Measurements from ENCODE around the gene PTEN.
"Not testable (repeated sequence)": the region's sequence is repeated elsewhere in the genome, so short reads cannot be mapped to it uniquely, and the experiment has no call there.

PTEN gene

GRCh38 chr10:87846023-87846422 lies 17.4 kb upstream of the PTEN start:
- no peak for DNase-seq

DNA sequence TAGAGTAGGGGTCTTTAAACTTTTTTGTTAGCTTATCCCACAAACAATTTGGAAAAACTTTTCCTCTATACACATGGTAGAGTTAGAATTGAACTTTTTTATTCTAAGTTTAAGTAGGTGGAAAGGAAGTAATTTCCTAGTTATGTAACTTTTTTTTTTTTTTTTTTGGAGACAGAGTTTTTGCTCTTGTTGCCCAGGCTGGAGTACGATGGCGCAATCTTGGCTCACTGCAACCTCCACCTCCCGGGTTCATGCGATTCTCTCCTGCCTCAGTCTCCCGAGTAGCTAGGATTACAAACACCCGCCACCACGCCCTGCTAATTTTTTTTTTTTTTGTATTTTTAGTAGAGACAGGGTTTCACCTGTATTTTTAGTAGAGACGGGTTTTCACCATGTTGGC lies 16.7 kb upstream of the PTEN start:
- not testable (repeated sequence) for DNase-seq

DNA sequence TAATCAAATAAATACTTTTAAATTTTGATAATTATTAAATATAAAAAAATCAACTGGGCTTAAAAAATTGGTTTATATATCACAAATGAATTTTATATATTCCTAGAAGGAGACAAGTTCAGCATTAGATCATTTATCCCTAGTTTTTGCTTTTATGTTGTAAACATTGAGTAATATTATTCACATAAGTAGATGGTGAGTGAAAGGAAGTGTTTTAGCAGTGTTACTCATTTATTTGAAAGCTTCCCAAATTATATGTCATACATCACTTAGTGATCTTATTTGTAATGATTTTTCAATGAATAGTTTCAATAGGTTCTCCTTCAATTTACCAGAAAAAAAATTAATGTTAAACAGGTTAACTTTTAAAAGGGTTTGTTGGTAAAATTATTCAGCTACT lies 15.9 kb upstream of the PTEN start:
- no peak for DNase-seq

- no peak for DNase-seq
Observed at GRCh38 chr10:87849001-87849400, 14.4 kb upstream of the PTEN start.

DNA sequence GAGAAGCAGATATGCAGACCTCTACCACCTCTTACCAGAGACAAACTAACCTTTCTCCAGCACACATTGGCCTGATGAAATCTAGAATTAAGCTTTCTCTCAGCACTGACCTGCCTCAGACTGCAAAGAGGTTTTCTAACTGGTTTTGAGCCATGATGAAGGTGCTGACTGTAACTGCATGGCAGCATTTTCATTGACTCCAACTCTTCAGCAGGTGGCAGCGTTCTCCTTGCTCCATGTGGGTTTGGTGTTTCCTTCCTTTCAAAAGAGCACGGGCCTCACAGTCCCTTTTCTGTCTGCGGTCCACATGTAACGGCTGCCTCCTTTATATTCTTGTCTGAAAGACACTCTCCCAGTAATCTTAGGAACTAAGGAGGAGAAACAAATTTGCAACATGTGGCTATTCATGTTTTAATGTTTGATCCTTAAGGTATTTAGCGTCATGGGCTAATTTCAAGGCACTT lies 12.7 kb upstream of the PTEN start:
- DNase-seq = peak; percentile 23

DNA sequence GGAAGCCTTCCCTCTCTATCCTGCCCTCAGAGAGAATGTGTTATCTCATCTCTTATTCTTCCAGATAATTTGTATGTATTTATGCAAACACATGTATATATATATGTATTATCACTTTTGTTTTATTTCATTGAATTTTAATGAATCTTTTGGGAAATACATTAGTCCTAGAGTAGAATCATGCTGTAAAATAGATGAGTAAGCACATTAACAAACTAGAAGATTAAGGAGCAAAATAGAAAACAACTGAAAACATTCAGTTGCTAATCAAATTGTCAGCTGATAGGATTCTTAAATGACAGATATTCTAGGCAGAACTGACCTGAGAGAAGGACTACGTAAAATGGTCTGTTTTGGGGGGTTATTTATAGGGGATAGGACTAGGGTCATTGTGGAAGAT lies 11.3 kb upstream of the PTEN start:
- no peak for DNase-seq

- not testable (repeated sequence) for DNase-seq
Observed at GRCh38 chr10:87855247-87855646, 8.2 kb upstream of the PTEN start.

GRCh38 chr10:87855665-87856064 lies 7.8 kb upstream of the PTEN start:
- DNase-seq = not testable (repeated sequence)

DNA sequence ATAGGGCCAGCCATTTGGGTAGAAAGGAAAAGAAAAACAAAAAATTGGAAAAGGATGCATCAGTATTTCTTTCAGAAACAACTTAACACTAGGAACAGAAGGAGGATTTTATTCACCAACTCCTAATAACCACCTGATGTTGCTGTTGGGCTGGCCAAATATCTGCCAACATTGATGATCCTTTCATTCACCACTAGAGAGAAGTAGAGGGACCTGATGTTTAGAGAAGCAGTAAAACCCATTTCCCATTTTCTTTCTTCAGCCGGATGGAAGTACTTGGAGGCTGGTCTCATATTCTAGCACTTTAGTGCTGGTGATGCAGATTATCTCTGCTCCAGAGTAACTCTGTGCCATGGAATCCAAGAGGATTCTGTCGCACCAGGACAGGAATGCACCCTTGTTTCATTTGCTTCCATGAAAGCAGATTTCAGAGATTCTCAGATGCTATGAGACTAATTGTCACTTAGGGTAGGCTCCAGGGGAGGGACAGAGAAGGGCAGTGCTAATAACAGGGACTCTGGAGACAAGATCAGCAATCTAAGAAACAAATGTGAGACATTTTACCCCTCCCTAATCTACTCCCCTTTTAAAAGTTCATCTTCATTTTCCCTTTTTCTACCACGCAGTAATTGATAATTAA lies 3.1 kb upstream of the PTEN start:
- DNase-seq = no peak

DNA sequence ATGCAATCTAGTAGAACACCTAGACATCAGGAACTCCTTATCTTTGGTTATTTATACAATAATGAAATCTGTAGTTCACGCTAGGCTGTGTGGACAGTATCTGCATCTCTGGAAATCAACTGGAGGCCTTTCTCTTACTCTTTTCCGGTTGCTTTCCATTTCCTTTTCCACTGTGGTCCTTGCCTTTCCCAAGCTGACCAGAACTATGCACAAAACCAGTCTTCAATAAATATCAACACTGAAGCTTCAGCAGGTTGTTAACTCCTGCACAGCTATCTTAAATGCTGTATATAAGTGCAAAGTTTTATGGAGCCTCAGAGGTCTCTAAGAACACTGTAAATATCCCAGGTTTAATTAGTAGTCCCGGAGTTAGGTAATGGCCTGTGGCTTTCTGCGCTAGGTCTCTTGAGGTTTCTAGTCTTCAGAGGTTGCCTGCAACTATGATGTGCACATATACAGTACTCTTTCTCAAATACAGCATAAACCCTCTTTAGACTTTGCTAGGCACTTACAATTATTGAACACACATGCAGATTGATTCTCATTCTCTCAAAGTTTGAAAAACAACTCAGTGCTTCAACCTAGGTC lies 2.5 kb upstream of the PTEN start:
- no peak for DNase-seq

GRCh38 chr10:87861566-87861952 lies 1.9 kb upstream of the PTEN start:
- DNase-seq = no peak

DNA sequence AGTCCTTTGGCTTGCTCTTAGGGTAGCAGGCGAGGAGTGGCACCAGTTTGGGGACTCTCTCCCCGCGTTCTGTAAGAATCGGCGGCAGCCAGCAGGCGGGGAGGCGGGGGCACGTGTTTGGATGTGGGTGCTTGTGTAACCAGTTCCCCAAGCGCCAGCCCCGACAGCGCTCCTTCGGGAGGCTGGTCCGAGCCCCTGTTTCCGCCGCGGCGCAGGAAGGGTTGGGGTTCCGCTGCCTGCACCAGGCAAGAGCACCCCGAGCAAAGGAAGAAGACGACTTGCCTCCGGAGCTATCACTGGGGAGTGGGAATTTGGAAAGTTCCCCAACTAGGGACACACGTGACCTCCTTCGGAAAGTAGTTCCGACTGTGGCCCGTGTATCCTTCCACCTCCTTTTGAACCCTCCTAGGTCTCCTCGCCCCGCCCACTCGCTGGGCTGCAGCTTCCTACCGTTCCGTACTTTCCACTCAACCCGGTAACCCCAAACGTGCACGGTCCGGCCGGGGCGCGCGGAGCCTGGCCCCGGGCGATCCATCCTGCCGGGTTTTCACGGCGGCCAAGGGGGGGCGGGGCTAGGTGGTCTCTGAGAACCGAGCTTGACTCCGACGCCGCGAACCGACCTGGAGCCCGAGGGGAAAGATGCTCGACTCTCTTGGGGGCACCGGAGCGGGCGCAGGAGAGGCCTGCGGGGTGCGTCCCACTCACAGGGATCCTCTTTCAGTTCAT lies 1.3 kb upstream of the PTEN start:
- peak; percentile 65 for DNase-seq

DNA sequence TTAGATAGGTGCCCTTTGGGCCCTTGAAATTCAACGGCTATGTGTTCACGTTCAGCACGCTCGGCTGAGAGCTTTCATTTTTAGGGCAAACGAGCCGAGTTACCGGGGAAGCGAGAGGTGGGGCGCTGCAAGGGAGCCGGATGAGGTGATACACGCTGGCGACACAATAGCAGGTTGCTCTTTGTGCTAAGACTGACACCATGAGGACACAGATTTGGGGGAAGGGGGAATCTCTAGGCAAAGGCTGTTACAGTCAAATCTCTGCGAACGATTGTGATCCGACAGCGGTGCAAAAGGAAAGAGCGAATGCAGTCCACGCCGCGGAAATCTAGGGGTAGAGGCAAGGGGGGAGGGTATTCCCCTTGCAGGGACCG lies 759 bp upstream of the PTEN start:
- DNase-seq = no peak

DNA sequence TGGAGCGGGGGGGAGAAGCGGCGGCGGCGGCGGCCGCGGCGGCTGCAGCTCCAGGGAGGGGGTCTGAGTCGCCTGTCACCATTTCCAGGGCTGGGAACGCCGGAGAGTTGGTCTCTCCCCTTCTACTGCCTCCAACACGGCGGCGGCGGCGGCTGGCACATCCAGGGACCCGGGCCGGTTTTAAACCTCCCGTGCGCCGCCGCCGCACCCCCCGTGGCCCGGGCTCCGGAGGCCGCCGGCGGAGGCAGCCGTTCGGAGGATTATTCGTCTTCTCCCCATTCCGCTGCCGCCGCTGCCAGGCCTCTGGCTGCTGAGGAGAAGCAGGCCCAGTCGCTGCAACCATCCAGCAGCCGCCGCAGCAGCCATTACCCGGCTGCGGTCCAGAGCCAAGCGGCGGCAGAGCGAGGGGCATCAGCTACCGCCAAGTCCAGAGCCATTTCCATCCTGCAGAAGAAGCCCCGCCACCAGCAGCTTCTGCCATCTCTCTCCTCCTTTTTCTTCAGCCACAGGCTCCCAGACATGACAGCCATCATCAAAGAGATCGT lies 598 bp downstream of the PTEN start:
- not testable (repeated sequence) for DNase-seq

GRCh38 chr10:87864496-87865059 lies 1.2 kb downstream of the PTEN start:
- no peak for DNase-seq

DNA sequence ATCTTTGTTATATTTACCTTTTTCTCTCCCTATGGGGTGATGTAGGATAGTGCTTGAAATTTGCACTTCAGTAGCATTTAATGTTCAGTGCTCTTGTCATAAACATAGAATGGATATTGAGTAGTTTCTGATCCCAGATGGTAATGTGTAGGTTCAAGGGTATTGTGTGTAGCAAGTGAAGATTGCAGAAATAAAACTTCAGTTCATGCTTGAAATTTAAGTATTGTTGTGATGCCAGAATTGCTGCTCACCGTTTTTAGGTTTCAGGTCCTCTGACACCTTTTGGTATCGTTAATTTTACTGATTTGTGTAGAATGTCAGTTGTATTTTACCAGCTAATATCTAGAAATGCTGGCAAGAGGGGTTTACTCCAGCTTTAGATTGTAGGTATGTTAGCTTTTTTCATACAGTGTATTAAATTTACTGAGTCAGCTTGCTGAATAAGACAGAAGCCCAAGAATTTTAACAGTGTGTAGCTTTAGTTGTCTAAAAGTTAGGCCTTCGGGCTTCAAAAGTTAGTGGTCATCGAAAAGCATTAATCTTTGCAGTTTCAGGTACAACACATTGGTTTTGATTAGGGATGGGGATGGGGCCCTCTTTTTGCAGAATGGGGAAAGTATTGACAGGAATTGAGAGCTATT lies 1.9 kb downstream of the PTEN start:
- no peak for DNase-seq

DNA sequence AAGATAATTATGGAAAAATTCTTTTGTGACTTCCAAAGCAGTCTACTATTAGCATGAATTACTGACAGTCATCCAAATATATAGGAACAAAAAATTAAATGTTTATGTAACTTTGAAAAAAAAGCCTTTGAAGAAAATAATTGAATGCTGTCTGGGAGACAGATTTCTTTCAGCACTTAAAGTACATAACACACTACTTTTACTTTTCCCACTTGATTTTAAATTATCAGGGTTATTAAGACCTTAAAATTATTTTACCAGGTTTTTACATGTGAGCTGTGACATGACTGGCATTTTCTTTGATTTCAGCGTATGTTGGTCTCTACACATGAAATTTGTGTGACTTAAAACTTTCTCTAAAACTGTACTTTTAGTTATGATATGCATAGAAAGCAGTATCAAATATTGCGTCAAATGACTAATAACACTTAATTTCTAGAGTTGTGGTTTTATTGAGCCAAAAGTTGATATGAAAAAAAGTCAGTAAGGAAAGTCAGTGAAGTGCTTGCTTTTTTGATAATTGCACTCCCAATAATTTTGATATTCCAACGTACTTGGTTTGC lies 3.1 kb downstream of the PTEN start:
- no peak for DNase-seq

GRCh38 chr10:87867453-87867852 lies 4.0 kb downstream of the PTEN start:
- no peak for DNase-seq

- no peak for DNase-seq
Observed at GRCh38 chr10:87868277-87868676, 4.9 kb downstream of the PTEN start.

DNA sequence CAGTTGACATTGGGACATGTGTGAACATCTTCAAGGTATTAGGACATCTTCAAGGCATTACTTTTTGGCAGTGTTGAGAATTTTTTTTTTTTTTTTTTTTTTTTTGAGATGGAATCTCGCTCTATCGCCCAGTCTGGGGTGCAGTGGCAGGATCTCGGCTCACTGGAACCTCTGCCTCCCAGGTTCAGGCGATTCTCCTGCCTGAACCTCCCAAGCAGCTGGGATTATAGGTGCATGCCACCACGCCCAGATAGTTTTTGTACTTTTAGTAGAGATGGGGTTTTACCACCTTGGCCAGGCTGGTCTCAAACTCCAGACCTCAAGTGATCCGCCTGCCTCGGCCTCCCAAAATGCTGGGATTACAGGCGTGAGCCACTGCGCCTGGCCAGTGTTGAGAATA lies 5.7 kb downstream of the PTEN start:
- not testable (repeated sequence) for DNase-seq

DNA sequence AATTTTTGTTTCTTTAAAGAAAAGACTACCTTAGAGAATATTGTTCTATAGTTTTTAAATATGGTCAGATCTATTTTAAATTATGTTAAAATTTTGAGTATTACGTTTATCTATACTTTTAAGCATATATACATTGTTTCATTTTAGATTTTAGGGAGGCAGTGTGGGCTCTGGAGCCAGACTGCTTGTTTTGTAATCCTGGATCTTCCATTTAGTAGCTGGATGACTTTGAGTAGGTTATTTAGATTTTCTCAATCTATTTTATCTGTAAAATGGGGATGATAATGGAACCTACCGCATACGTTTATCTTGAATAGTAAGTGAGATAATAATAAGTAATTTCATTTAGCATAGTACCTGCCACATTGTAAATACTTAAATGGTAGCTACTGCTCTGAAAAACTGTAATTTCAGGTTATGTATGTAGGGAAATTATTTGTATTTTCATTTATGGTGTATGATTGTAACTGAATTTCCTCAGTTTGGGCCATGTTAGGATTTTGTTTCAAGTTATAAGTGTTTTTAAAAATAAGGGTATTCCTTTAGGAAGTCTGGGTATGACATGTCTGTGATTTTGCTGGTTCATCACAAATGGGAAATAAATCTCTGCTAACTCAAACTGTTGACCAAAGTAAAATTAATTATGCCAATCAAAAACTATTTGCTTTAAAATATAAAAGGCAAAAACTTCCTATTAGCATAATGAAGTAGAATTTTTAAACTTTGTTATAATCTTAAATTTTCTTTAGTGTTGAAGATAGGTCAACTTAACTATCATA lies 6.5 kb downstream of the PTEN start:
- no peak for DNase-seq

DNA sequence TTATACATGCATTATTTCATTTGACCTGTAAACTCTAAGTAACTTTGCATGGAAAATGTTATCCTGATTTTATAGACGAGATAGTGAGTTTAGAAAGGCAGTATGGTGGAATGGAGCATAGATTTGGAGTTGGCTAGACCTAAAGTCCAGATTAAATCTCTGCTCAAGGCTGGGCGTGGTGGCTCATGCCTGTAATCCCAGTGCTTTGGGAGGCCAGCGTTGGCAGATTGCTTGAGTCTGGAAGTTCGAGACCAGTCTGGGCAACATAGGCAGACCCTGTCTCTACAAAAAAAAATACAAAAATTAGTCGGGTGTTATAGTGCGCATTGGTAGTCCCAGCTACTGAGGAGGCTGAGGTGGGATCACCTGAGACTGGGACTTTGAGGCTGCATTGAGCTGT lies 9.4 kb downstream of the PTEN start:
- DNase-seq = no peak

All from NCI-H2107 (cell line).